ENCODE results near the gene USP9Y.

USP9Y gene

DNA sequence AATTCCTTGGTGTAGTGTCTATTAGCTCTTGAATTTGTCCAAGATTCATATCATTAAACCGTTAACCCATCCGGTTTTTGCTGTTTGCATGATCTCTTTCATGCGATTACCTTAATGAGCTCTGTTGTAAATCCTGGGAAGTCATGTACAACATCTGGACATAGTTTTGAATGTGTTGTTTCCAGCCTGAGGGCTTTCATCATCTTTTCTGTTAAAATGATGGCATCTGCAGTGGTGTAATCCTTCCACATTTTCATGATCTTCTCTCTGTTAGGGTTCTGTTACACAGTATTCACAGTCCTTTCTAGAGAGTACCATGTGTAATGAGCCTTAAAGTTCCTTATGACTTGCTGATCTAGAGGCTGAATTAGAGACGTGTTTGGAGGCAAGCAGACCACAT, 64.9 kb downstream of the USP9Y start:
- TF ChIP-seq, protein P1, sequence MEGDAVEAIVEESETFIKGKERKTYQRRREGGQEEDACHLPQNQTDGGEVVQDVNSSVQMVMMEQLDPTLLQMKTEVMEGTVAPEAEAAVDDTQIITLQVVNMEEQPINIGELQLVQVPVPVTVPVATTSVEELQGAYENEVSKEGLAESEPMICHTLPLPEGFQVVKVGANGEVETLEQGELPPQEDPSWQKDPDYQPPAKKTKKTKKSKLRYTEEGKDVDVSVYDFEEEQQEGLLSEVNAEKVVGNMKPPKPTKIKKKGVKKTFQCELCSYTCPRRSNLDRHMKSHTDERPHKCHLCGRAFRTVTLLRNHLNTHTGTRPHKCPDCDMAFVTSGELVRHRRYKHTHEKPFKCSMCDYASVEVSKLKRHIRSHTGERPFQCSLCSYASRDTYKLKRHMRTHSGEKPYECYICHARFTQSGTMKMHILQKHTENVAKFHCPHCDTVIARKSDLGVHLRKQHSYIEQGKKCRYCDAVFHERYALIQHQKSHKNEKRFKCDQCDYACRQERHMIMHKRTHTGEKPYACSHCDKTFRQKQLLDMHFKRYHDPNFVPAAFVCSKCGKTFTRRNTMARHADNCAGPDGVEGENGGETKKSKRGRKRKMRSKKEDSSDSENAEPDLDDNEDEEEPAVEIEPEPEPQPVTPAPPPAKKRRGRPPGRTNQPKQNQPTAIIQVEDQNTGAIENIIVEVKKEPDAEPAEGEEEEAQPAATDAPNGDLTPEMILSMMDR (IDR thresholded peaks at IDR 0.05; ENCODE audit: low read depth, low read length): no peak
- DNase-seq (ENCODE audit: extremely low read depth, low read depth): no peak

DNA sequence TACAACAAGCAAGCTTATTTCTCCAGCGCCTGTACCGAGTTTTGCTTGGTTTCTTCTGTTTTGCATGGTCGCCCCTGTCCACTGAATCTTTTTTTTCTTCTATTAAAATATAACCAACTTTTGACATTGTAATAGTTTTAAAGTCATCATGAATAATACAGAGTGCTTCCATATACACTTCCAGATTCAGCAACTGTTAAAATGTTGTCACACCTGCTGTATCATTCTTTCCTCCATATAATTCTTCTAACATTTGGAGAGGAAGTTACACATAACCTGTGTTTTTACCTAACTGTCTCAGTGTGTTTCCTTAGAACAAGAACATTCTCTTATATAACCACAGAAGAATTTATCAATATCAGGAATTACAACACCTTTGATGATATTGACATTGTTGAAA, 83.5 kb downstream of the USP9Y start:
- DNase-seq (ENCODE audit: extremely low read depth, low read depth): no peak

DNA sequence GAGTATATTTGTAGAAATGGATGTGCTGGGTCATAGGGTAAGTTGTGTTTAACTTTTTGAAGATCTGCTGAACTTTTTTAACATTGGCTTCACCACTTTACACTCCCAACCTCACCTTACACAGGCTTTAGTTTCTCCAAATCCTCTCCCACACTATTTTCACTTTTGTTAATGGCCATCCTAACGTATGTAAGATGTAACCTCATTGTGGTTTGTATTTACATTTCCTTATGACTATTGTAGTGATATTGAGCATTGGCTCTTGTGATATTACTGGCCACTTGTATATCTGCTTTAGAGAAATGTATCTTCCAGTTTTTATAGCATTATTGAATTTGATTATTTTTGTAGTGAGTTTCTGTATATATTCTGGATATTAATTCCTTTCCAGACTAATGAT, 93.0 kb downstream of the USP9Y start:
- DNase-seq (ENCODE audit: extremely low read depth, low read depth): no peak
- TF ChIP-seq, protein P1 (IDR thresholded peaks at IDR 0.05; ENCODE audit: low read depth, low read length): no peak

More for the DNA sequence above, 83.5 kb downstream of the USP9Y start:
- TF ChIP-seq, protein P1 (IDR thresholded peaks at IDR 0.05; ENCODE audit: low read depth, low read length): no peak

DNA sequence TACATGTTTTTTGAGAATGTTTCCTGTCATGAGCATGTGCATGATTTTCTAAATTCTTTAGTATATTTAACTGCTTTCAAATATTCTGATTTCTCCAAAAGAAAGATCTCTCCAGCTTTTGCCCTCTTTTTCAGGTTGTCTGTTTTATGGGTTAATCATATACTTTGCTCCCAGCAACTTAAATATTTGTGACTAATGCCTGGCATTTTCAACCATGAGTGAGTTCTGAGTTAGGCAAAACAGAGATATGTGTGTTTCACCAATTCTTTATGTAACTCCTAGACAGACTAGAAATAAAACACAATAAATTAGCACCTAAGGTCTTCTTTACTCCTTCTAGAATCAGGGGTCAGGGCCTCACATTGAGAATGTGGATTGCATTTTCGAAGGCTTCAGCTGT, 107.0 kb downstream of the USP9Y start:
- no peak for DNase-seq (ENCODE audit: extremely low read depth, low read depth)
- TF ChIP-seq, protein P1 (IDR thresholded peaks at IDR 0.05; ENCODE audit: low read depth, low read length): no peak

DNA sequence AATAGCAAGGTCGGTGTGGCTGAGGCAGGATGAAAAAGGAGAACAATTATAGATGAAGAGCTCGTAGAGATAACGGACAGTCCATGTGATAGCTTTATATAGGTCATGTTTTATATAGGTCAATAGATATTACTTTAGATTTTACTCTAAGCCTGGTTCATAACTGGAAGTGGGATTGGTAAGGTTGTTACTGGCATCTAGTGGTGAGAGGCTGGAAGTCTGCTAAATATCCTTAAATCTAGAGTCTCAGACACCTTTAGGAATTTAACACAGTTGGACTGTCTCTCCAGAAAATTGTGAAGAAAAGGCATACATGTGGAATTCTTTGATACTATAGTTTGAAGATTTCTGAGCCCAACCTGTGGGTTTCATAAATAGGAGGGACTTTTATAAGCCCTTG, 108.0 kb downstream of the USP9Y start:
- TF ChIP-seq, protein P1 (IDR thresholded peaks at IDR 0.05; ENCODE audit: low read depth, low read length): no peak
- no peak for DNase-seq (ENCODE audit: extremely low read depth, low read depth)

DNA sequence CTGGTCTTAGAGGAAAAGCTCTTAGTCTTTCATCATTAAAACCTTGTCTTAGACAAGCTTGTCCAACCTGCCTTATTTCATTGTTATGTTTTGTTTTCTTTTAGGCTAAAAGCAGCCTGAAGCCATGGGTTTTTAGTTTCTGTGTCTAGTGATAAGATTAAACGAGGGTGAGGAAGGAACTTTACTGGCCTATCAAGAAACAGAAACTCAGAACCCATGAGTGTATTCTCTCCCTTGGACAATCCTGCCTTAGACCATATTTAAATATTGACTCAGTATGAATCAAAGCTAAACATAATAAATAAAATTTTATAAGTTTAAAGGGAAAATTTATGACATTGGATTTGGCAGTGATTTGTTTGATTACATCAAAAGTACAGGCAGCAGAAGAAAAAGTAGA, 122.4 kb downstream of the USP9Y start:
- TF ChIP-seq, protein P1 (IDR thresholded peaks at IDR 0.05; ENCODE audit: low read depth, low read length): no peak
- DNase-seq (ENCODE audit: extremely low read depth, low read depth): no peak

DNA sequence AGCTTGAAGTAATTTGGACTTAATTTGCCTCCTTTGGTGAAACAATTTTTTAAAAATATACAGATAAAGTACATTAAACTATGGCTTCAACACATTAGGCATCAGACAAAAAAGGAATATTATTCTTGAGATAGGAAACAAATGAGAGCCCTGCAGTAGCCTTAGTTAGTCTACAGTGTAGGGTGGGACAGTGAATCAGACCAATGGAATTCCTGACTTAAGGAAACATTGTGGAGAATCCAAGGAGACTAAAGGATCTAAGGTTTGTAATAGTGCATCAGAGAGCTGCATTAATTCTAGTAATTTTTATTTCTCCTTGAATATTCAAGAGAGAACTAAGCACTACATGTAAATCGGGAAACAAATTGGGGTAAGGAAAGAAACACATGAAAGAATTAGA, 125.8 kb downstream of the USP9Y start:
- DNase-seq (ENCODE audit: extremely low read depth, low read depth): no peak
- TF ChIP-seq, protein P1 (IDR thresholded peaks at IDR 0.05; ENCODE audit: low read depth, low read length): no peak

All from AG09319 (cell line).